Prostate gland (tissue), 2 donors: ENCODE measurements around the gene LYSMD4.

Experiments
- CTCF ChIP-seq, 4 experiments: fragments of 200-600 bp in 2 of 4; fragments of 450-650 bp in 2 of 4; sonication (generic) in 2 of 4; IDR thresholded peaks; 1 replicate in 3 of 4; 2 replicates in 1 of 4; pipeline ENCODE4 v1.5.1; 2016 to 2019; ENCODE audit warnings: antibody characterized with exemption in 4 of 4, mild to moderate bottlenecking in 2 of 4, moderate library complexity in 2 of 4
- POLR2A ChIP-seq: fragments of 450-650 bp; IDR thresholded peaks from one replicate; pipeline ENCODE4 v1.6.1; 2016; ENCODE audit warnings: antibody characterized with exemption, mild to moderate bottlenecking
- POLR2AphosphoS5 ChIP-seq: sonication (generic); formaldehyde crosslinking; IDR thresholded peaks from one replicate; pipeline ENCODE4 v1.6.1; 2017; ENCODE audit warnings: antibody characterized with exemption

- no peak for TF ChIP-seq CTCF (IDR thresholded peaks at IDR 0.05)
- TF ChIP-seq POLR2A: no peak
- TF ChIP-seq POLR2AphosphoS5: no peak
Observed at GRCh38 chr15:99686290-99686689, 46.9 kb downstream of the LYSMD4 start.
